Skin of body (tissue), 2 donors: ENCODE data around the gene GSKIP. TPM values are rescaled to one million over a fixed set of nuclear protein-coding genes. Genes with fewer than 3 reads are reported as not detected.
"Not testable (repeated sequence)": the region's sequence is repeated elsewhere in the genome, so short reads cannot be mapped to it uniquely, and the experiment has no call there.

ENCODE experiments used
- DNase-seq: peaks from one replicate; lab custom pipeline; 2025; lab: John Stamatoyannopoulos, UW
- total RNA-seq: library from RNA; depleted of rRNA; stranded (reverse); fragments of >200 nt; gene quantifications from one replicate; pipeline ENCODE4 v1.2.3, GENCODE V29; 2014

The GSKIP gene
- 25.1 TPM for total RNA-seq

GRCh38 chr14:96362965-96363750 is at the start of gene GSKIP, which contains the start of gene ATG2B:
GSKIP (plus strand) TSS chr14:96363526; CDS start chr14:96382248, 18,722 bp downstream.
ATG2B (minus strand) TSS chr14:96363341; CDS start chr14:96362976, 365 bp downstream.
- DNase-seq = peak; percentile 95

GRCh38 chr14:96316087-96316486 is 47.2 kb upstream of the GSKIP start:
- DNase-seq = no peak

GRCh38 chr14:96318836-96319235 is 44.5 kb upstream of the GSKIP start:
- DNase-seq = no peak

GRCh38 chr14:96320605-96321004 is 42.7 kb upstream of the GSKIP start:
- DNase-seq = no peak

GRCh38 chr14:96324219-96324618 is 39.1 kb upstream of the GSKIP start:
- no peak for DNase-seq

GRCh38 chr14:96338551-96338950 is 24.8 kb upstream of the GSKIP start:
- no peak for DNase-seq

GRCh38 chr14:96341323-96341722 is 22.0 kb upstream of the GSKIP start:
- DNase-seq = no peak

GRCh38 chr14:96345669-96346068 is 17.7 kb upstream of the GSKIP start:
- no peak for DNase-seq

- DNase-seq = not testable (repeated sequence)
Observed at GRCh38 chr14:96347957-96348356, 15.4 kb upstream of the GSKIP start.

- DNase-seq = no peak
Observed at GRCh38 chr14:96349286-96350075, 13.8 kb upstream of the GSKIP start.

GRCh38 chr14:96351986-96352385 is 11.3 kb upstream of the GSKIP start:
- no peak for DNase-seq

GRCh38 chr14:96352708-96353107 is 10.6 kb upstream of the GSKIP start:
- no peak for DNase-seq

GRCh38 chr14:96354246-96354645 is 9.1 kb upstream of the GSKIP start:
- DNase-seq = no peak

- no peak for DNase-seq
Observed at GRCh38 chr14:96357216-96357615, 6.1 kb upstream of the GSKIP start.

GRCh38 chr14:96359959-96360358 is 3.4 kb upstream of the GSKIP start:
- no peak for DNase-seq

GRCh38 chr14:96362071-96362964 is 1.0 kb upstream of the GSKIP start:
- DNase-seq = peak; percentile 37

GRCh38 chr14:96363751-96364336 is 518 bp downstream of the GSKIP start:
- no peak for DNase-seq

- DNase-seq = no peak
Observed at GRCh38 chr14:96364962-96365361, 1.6 kb downstream of the GSKIP start.

- no peak for DNase-seq
Observed at GRCh38 chr14:96368534-96368933, 5.2 kb downstream of the GSKIP start.

GRCh38 chr14:96370528-96370927 is 7.2 kb downstream of the GSKIP start:
- no peak for DNase-seq

GRCh38 chr14:96373538-96373937 is 10.2 kb downstream of the GSKIP start:
- DNase-seq = no peak
